ENCODE results near the gene IGSF9. TPM values are rescaled to one million over a fixed set of nuclear protein-coding genes. Genes with fewer than 3 reads are reported as not detected.

The IGSF9 gene
- total and polyA plus RNA-seq, 10 of the 15 experiments (the other 5 are each of a cell fraction or from before 2014, with no cell fraction given): 0.04 to 0.07 TPM; not detected in 8

GRCh38 chr1:159986531-159986930, 41.1 kb upstream of the IGSF9 start (continued):
- no peak for TF ChIP-seq USF2 (IDR thresholded peaks at IDR 0.05; ENCODE audit: borderline replicate concordance, low read depth, low read length)
- no peak for TF ChIP-seq SMC3 (IDR thresholded peaks at IDR 0.05; ENCODE audit: borderline replicate concordance, low read length)
- TF ChIP-seq HCFC1 (IDR thresholded peaks at IDR 0.05; ENCODE audit: low read length): no peak

- ChIA-PET RAD21 (ENCODE audit: unreplicated experiment) (no interaction called here), SMC1A (ENCODE audit: uncharacterized antibody, unreplicated experiment) (no interaction called here), CTCF (no interaction called here), POLR2A (no interaction called here)
- 36% methylated on average over 2 of the region's 2 CpGs for WGBS (ENCODE audit: insufficient coverage, insufficient replicate concordance, low lambda C conversion rate, missing lambda C conversion rate)
- no TSS peak for BruUV-seq (replicated peaks)
- Histone ChIP-seq H2AFZ (ENCODE audit: control insufficient read depth, low read depth, low read length) (no peak overlapping the region), H3K4me1 (ENCODE audit: control insufficient read depth, insufficient read depth, low read length) (no peaks in the 10 kb centered on the region), H3K27me3 (replicated peaks in 1 of 2; ENCODE audit: control insufficient read depth in 2 of 2, insufficient read depth in 2 of 2, low read length in 1 of 2) (peaks cover 0 to 2% of the 10 kb centered on the region in 2 experiments; a peak in 1 of 4 replicates), H3K4me2 (ENCODE audit: control insufficient read depth, insufficient read depth) (no peak overlapping the region), H3K9ac (ENCODE audit: control insufficient read depth, insufficient read depth, low read length) (no peak overlapping the region), H3K79me2 (ENCODE audit: control insufficient read depth, insufficient read depth, low read length) (no peaks in the 10 kb centered on the region), H3K36me3 (ENCODE audit: control insufficient read depth in 2 of 2, insufficient read depth in 2 of 2, low read length in 1 of 2) (no peaks in the 10 kb centered on the region), H3K4me3 (no peak overlapping the region), H3K27ac (ENCODE audit: control insufficient read depth, insufficient read depth) (no peak overlapping the region), H3K9me3 (replicated peaks; ENCODE audit: control insufficient read depth, insufficient read depth, low read length) (no peaks in the 10 kb centered on the region), H4K20me1 (ENCODE audit: control insufficient read depth, insufficient read depth) (no peaks in the 10 kb centered on the region)
- intact Hi-C loops (cut with micrococcal nuclease; ENCODE audit: unreplicated experiment) (no loop called here), in situ Hi-C loops (cut with MboI) (no loop called here)
- ATAC-seq (no peak), DNase-seq (ENCODE audit: low read depth, low spot score) (no peak), FAIRE-seq (no peak)
- no peak for TF ChIP-seq ATF3 (IDR thresholded peaks at IDR 0.05; ENCODE audit: borderline replicate concordance, extremely low read depth, low read depth, low read length)
- TF ChIP-seq PAX5 (IDR thresholded peaks at IDR 0.05; ENCODE audit: borderline replicate concordance, low read depth, low read length): no peak
- TF ChIP-seq CBX5 (IDR thresholded peaks at IDR 0.05; ENCODE audit: low read depth): no peak
These were observed 40.7 kb upstream of the IGSF9 start for GRCh38 chr1:159986093-159986492.
